Measurements from ENCODE around the gene TUBA1C. TPM values are rescaled to one million over a fixed set of nuclear protein-coding genes. Genes with fewer than 3 reads are reported as not detected.

Gene TUBA1C
- total and polyA plus RNA-seq, 9 of the 15 experiments (the other 6 are each of a cell fraction or from before 2014, with no cell fraction given), result 755 to 3,012 (median 914) TPM

DNA sequence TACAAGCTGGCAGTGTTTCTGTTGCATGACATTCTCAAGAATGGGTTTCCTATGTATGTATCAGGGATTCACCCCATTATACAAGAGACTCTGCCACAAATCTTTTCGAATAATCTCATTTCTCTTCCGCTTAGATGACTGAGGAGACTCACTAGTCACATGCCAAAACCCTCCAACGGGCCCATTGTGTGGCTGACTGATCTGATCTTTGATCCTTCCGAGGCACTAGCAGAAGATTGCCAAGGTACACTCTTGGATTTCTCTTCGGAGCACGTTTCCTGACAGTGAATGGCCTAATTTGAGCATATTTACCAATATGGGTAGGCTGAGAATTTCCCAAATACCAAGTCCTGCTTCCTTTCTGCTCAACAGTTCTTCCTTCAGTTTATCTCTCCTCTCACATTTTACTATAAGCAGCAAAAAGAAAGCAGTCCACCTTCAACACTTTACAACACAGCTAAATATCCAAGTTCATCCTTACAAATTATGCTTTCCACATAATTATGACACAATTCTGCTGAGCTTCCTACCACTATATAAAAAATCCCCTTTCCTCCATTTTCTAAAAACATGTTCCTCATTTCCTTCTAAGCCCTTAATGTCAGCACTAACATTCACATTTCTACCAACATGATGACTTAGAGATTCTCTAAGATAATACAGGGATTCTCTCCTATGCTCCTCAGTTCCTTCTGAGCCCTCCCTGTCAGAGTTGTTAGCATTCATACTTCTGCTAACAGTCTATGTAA is 41.1 kb downstream of the TUBA1C start (continued):
- TF ChIP-seq CAMTA2 (CRISPR knock-in tag; conservative IDR thresholded peaks at IDR 0.05) (no peak), FOXA3 (CRISPR knock-in tag; conservative IDR thresholded peaks at IDR 0.05 in 1 of 2, IDR thresholded peaks at IDR 0.05 in 1 of 2) (no peak), ZNF133 (CRISPR knock-in tag; IDR thresholded peaks at IDR 0.05) (no peak), ARHGAP35 (IDR thresholded peaks at IDR 0.05; ENCODE audit: partially characterized antibody) (no peak), SIRT6 (IDR thresholded peaks at IDR 0.05; ENCODE audit: low read depth, low read length) (no peak), ZBTB8A (IDR thresholded peaks at IDR 0.05; ENCODE audit: partially characterized antibody) (no peak), XRCC5 (IDR thresholded peaks at IDR 0.05; ENCODE audit: low read depth, low read length) (no peak), POLR3G (IDR thresholded peaks at IDR 0.05; ENCODE audit: extremely low read depth, insufficient read length, insufficient replicate concordance) (no peak), HMGN3 (IDR thresholded peaks at IDR 0.05; ENCODE audit: borderline replicate concordance, extremely low read depth, insufficient read length, low read depth, low read length) (no peak), ZNF23 (CRISPR knock-in tag; IDR thresholded peaks at IDR 0.05) (no peak), SUPT5H (IDR thresholded peaks at IDR 0.05) (no peak), ZNF121 (CRISPR knock-in tag; conservative IDR thresholded peaks at IDR 0.05) (no peak), DMBX1 (CRISPR knock-in tag; IDR thresholded peaks at IDR 0.05; ENCODE audit: borderline replicate concordance) (no peak), JUN (IDR thresholded peaks at IDR 0.05; ENCODE audit: borderline replicate concordance, low read depth, low read length) (no peak), JUN (CRISPR knock-in tag; IDR thresholded peaks at IDR 0.05; ENCODE audit: borderline replicate concordance) (no peak), THRAP3 (IDR thresholded peaks at IDR 0.05; ENCODE audit: borderline replicate concordance) (no peak), PBX2 (CRISPR knock-in tag; IDR thresholded peaks at IDR 0.05; ENCODE audit: low read depth) (no peak), PBX2 (tag; conservative IDR thresholded peaks at IDR 0.05; ENCODE audit: low read depth) (no peak)
- TF ChIP-seq, protein P1, sequence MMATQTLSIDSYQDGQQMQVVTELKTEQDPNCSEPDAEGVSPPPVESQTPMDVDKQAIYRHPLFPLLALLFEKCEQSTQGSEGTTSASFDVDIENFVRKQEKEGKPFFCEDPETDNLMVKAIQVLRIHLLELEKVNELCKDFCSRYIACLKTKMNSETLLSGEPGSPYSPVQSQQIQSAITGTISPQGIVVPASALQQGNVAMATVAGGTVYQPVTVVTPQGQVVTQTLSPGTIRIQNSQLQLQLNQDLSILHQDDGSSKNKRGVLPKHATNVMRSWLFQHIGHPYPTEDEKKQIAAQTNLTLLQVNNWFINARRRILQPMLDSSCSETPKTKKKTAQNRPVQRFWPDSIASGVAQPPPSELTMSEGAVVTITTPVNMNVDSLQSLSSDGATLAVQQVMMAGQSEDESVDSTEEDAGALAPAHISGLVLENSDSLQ (IDR thresholded peaks at IDR 0.05), result peak; percentile 41; the same call in 1 of the 2 replicates
- TF ChIP-seq, protein P2, sequence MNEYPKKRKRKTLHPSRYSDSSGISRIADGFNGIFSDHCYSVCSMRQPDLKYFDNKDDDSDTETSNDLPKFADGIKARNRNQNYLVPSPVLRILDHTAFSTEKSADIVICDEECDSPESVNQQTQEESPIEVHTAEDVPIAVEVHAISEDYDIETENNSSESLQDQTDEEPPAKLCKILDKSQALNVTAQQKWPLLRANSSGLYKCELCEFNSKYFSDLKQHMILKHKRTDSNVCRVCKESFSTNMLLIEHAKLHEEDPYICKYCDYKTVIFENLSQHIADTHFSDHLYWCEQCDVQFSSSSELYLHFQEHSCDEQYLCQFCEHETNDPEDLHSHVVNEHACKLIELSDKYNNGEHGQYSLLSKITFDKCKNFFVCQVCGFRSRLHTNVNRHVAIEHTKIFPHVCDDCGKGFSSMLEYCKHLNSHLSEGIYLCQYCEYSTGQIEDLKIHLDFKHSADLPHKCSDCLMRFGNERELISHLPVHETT (CRISPR knock-in tag; conservative IDR thresholded peaks at IDR 0.05 in 1 of 2, IDR thresholded peaks at IDR 0.05 in 1 of 2), result peak in 1 of 2 experiments; percentile 25; a peak in 1 of 4 replicates
- TF ChIP-seq, protein P3, sequence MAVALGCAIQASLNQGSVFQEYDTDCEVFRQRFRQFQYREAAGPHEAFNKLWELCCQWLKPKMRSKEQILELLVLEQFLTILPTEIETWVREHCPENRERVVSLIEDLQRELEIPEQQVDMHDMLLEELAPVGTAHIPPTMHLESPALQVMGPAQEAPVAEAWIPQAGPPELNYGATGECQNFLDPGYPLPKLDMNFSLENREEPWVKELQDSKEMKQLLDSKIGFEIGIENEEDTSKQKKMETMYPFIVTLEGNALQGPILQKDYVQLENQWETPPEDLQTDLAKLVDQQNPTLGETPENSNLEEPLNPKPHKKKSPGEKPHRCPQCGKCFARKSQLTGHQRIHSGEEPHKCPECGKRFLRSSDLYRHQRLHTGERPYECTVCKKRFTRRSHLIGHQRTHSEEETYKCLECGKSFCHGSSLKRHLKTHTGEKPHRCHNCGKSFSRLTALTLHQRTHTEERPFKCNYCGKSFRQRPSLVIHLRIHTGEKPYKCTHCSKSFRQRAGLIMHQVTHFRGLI (CRISPR knock-in tag; IDR thresholded peaks at IDR 0.05), result no peak

Measured in K562 (cell line).